ENCODE measurements around the gene UGT1A8.
A peak's percentile ranks its signal among the peaks of the same experiment; 100 is the strongest.

The UGT1A8 gene

GRCh38 chr2:233707940-233708644, 90.7 kb downstream of the UGT1A8 start:
- Histone ChIP-seq H3K36me3 (ENCODE audit: control insufficient read depth, insufficient read depth, low read length) (no peaks in the 10 kb centered on the region), H3K27me3 (replicated peaks; ENCODE audit: control insufficient read depth, insufficient read depth, low read length) (no peaks in the 10 kb centered on the region), H3K4me3 (replicated peaks; ENCODE audit: low read depth, low read length) (no peak overlapping the region)
- no peak for TF ChIP-seq CTCF (IDR thresholded peaks at IDR 0.05; ENCODE audit: insufficient read depth, low read length, poor library complexity, severe bottlenecking)
- no peak for DNase-seq (ENCODE audit: extremely low read depth, insufficient read length)

DNA sequence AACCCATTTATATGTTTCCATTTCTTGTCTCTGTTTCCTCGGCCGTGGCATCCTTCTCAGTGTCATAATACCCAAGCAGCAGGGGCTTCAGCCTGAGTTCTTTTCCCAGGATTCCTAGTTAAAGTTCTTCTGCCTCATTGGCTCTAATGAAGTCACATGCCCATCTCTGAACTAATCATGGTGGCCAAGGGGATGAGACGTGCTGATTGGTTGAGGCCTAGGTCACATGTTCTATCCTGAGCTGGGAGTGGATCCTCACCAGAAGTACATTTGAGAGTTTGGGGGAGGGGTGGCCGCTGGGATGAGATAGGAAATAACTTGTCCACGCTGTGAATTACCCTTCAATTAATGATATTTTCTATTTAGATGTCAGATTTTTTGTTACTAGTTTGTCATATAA, 91.5 kb downstream of the UGT1A8 start:
- H3K36me3 ChIP-seq (ENCODE audit: control insufficient read depth, insufficient read depth, low read length) = no peaks in the 10 kb centered on the region
- no peak for TF ChIP-seq CTCF (IDR thresholded peaks at IDR 0.05; ENCODE audit: insufficient read depth, low read length, poor library complexity, severe bottlenecking)
- no peak for DNase-seq (ENCODE audit: extremely low read depth, insufficient read length)

DNA sequence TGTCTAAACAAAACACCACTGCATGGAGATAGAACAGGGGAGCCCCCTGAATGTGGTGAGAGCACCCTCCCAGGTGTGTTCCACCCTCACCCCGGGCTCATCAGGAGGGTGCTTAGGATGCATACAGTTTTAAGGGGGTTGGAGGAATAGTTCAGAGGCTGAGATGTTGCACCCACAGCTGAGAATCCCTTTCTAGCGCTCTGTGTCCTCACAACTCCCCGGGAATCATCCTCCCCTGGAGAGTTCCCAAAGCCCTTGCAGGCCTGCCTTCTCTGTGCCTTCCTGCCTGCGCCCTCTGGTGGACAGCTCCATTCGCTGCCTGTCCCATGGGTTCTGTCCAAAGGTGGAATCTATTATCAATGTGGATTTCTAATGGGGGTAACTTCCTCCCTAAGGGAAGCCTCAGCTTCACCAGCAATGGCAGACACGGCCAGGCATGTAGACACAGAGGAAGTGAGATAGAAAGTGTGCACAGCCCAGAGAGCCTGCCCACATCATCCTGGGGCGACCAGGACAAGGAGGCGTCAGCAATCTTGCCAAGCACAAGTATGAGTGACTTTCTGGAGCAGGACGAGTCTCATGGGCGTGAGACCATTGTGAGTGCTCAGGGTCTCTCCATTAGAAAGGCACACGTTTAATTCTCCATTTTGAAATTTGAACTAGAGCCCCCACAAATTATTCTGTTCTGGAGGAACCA, 94.0 kb downstream of the UGT1A8 start:
- DNase-seq (ENCODE audit: extremely low read depth, insufficient read length) = no peak
- Histone ChIP-seq H3K4me3 (replicated peaks; ENCODE audit: low read depth, low read length) (no peak overlapping the region), H3K27me3 (replicated peaks; ENCODE audit: control insufficient read depth, insufficient read depth, low read length) (no peaks in the 10 kb centered on the region), H3K36me3 (ENCODE audit: control insufficient read depth, insufficient read depth, low read length) (no peaks in the 10 kb centered on the region)
- TF ChIP-seq CTCF (IDR thresholded peaks at IDR 0.05; ENCODE audit: insufficient read depth, low read length, poor library complexity, severe bottlenecking) = peak; percentile 96

More for the DNA sequence above, 91.5 kb downstream of the UGT1A8 start:
- Histone ChIP-seq H3K27me3 (replicated peaks; ENCODE audit: control insufficient read depth, insufficient read depth, low read length) (no peaks in the 10 kb centered on the region), H3K4me3 (replicated peaks; ENCODE audit: low read depth, low read length) (no peak overlapping the region)

DNA sequence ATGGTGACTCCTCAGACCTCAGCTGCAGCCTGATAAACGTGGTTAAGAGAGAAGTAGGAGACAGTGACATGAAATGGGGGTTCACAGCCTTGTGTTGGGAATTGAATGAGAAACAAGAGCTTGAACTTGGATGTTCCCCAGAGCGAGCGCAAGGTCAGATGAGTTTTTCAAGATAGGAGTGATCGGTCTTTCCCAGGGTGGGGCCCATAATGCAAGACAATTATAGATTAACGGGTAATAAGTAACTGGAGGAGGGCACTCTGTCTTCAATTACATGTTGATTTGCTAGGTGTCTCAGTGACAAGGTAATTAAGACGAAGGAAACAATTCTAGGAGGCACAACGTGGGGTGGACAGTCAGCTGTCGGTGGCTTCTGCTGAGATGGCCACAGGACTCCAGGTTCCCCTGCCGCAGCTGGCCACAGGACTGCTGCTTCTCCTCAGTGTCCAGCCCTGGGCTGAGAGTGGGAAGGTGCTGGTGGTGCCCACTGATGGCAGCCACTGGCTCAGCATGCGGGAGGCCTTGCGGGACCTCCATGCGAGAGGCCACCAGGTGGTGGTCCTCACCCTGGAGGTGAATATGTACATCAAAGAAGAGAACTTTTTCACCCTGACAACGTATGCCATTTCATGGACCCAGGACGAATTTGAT, 95.3 kb downstream of the UGT1A8 start, which contains the start of gene UGT1A5:
UGT1A5 (plus strand) TSS at position 297 of the 651 bp plus-strand sequence; CDS start at position 382, 85 bp downstream.
- no peak for DNase-seq (ENCODE audit: extremely low read depth, insufficient read length)
- no peak for TF ChIP-seq CTCF (IDR thresholded peaks at IDR 0.05; ENCODE audit: insufficient read depth, low read length, poor library complexity, severe bottlenecking)
- Histone ChIP-seq H3K4me3 (replicated peaks; ENCODE audit: low read depth, low read length) (no peak within 1 kb of the TSS), H3K27me3 (replicated peaks; ENCODE audit: control insufficient read depth, insufficient read depth, low read length) (no peaks in the 10 kb centered on the region), H3K36me3 (ENCODE audit: control insufficient read depth, insufficient read depth, low read length) (no peaks in the 10 kb centered on the region)

DNA sequence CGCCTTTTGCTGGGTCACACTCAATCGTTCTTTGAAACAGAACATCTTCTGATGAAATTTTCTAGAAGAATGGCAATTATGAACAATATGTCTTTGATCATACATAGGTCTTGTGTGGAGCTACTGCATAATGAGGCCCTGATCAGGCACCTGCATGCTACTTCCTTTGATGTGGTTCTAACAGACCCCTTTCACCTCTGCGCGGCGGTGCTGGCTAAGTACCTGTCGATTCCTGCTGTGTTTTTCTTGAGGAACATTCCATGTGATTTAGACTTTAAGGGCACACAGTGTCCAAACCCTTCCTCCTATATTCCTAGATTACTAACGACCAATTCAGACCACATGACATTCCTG, 95.8 kb downstream of the UGT1A8 start:
- TF ChIP-seq CTCF (IDR thresholded peaks at IDR 0.05; ENCODE audit: insufficient read depth, low read length, poor library complexity, severe bottlenecking) = no peak
- Histone ChIP-seq H3K36me3 (ENCODE audit: control insufficient read depth, insufficient read depth, low read length) (no peaks in the 10 kb centered on the region), H3K27me3 (replicated peaks; ENCODE audit: control insufficient read depth, insufficient read depth, low read length) (no peaks in the 10 kb centered on the region), H3K4me3 (replicated peaks; ENCODE audit: low read depth, low read length) (no peak overlapping the region)
- no peak for DNase-seq (ENCODE audit: extremely low read depth, insufficient read length)

Measured in GM06990 (cell line).